ENCODE measurements around the gene PAPOLA.

Gene PAPOLA

GRCh38 chr14:96568621-96569020, 66.4 kb downstream of the PAPOLA start:
- no peak for DNase-seq

GRCh38 chr14:96571311-96571710, 69.1 kb downstream of the PAPOLA start:
- no peak for DNase-seq

GRCh38 chr14:96573473-96574100, 71.4 kb downstream of the PAPOLA start:
- no peak for DNase-seq

GRCh38 chr14:96574171-96574632, 72.0 kb downstream of the PAPOLA start:
- no peak for DNase-seq

- DNase-seq: no peak
Observed at GRCh38 chr14:96574633-96575632, 72.8 kb downstream of the PAPOLA start.

- DNase-seq: no peak
Observed at GRCh38 chr14:96576359-96576758, 74.2 kb downstream of the PAPOLA start.

GRCh38 chr14:96576937-96577336, 74.8 kb downstream of the PAPOLA start:
- no peak for DNase-seq

- no peak for DNase-seq
Observed at GRCh38 chr14:96578619-96579018, 76.4 kb downstream of the PAPOLA start.

- DNase-seq: no peak
Observed at GRCh38 chr14:96579358-96579757, 77.2 kb downstream of the PAPOLA start.

- no peak for DNase-seq
Observed at GRCh38 chr14:96579855-96580254, 77.7 kb downstream of the PAPOLA start.

GRCh38 chr14:96580566-96580965, 78.4 kb downstream of the PAPOLA start:
- DNase-seq: no peak

GRCh38 chr14:96581026-96581425, 78.8 kb downstream of the PAPOLA start:
- no peak for DNase-seq

- DNase-seq: no peak
Observed at GRCh38 chr14:96581902-96582301, 79.7 kb downstream of the PAPOLA start.

- DNase-seq: no peak
Observed at GRCh38 chr14:96582411-96582961, 80.3 kb downstream of the PAPOLA start.

- DNase-seq: no peak
Observed at GRCh38 chr14:96582995-96583394, 80.8 kb downstream of the PAPOLA start.

GRCh38 chr14:96583569-96584041, 81.4 kb downstream of the PAPOLA start:
- no peak for DNase-seq

- DNase-seq: no peak
Observed at GRCh38 chr14:96584199-96584906, 82.2 kb downstream of the PAPOLA start.

GRCh38 chr14:96584907-96585671, 82.9 kb downstream of the PAPOLA start:
- DNase-seq: no peak

- no peak for DNase-seq
Observed at GRCh38 chr14:96585672-96586013, 83.5 kb downstream of the PAPOLA start.

- no peak for DNase-seq
Observed at GRCh38 chr14:96586056-96586455, 83.9 kb downstream of the PAPOLA start.

- DNase-seq: no peak
Observed at GRCh38 chr14:96586921-96587822, 85.0 kb downstream of the PAPOLA start.
